ENCODE results near the gene SEPTIN2.
"Not testable (repeated sequence)": the region's sequence is repeated elsewhere in the genome, so short reads cannot be mapped to it uniquely, and the experiment has no call there.

SEPTIN2 gene

GRCh38 chr2:241354668-241355658 is 39.2 kb downstream of the SEPTIN2 start:
- DNase-seq, result peak; percentile 71

- peak; percentile 98 for DNase-seq
Measured at GRCh38 chr2:241355983-241356870, 40.5 kb downstream of the SEPTIN2 start, which contains the start of gene FARP2. Gene FARP2 (plus strand): TSS chr2:241356285. CDS start chr2:241373108, 16,823 bp downstream.

GRCh38 chr2:241356871-241357260 is 41.1 kb downstream of the SEPTIN2 start:
- DNase-seq, result no peak

- no peak for DNase-seq
Measured at GRCh38 chr2:241357531-241357930, 41.8 kb downstream of the SEPTIN2 start.

- DNase-seq, result no peak
Measured at GRCh38 chr2:241358470-241358869, 42.7 kb downstream of the SEPTIN2 start.

GRCh38 chr2:241359481-241360045 is 43.8 kb downstream of the SEPTIN2 start:
- no peak for DNase-seq

GRCh38 chr2:241363426-241363825 is 47.7 kb downstream of the SEPTIN2 start:
- no peak for DNase-seq

GRCh38 chr2:241364781-241365180 is 49.1 kb downstream of the SEPTIN2 start:
- DNase-seq, result no peak

- no peak for DNase-seq
Measured at GRCh38 chr2:241366678-241367077, 51.0 kb downstream of the SEPTIN2 start.

GRCh38 chr2:241368643-241369042 is 52.9 kb downstream of the SEPTIN2 start:
- no peak for DNase-seq

- no peak for DNase-seq
Measured at GRCh38 chr2:241372361-241372992, 56.8 kb downstream of the SEPTIN2 start.

- no peak for DNase-seq
Measured at GRCh38 chr2:241373446-241373845, 57.7 kb downstream of the SEPTIN2 start.

GRCh38 chr2:241373906-241374305 is 58.2 kb downstream of the SEPTIN2 start:
- DNase-seq, result not testable (repeated sequence)

GRCh38 chr2:241375300-241375699 is 59.6 kb downstream of the SEPTIN2 start:
- no peak for DNase-seq

GRCh38 chr2:241376808-241377207 is 61.1 kb downstream of the SEPTIN2 start:
- DNase-seq, result no peak

- DNase-seq, result no peak
Measured at GRCh38 chr2:241378816-241379215, 63.1 kb downstream of the SEPTIN2 start.

GRCh38 chr2:241379481-241380480 is 64.1 kb downstream of the SEPTIN2 start:
- no peak for DNase-seq

GRCh38 chr2:241381872-241382271 is 66.1 kb downstream of the SEPTIN2 start:
- DNase-seq, result no peak

- not testable (repeated sequence) for DNase-seq
Measured at GRCh38 chr2:241385450-241385849, 69.7 kb downstream of the SEPTIN2 start.

- no peak for DNase-seq
Measured at GRCh38 chr2:241386519-241386918, 70.8 kb downstream of the SEPTIN2 start.

- no peak for DNase-seq
Measured at GRCh38 chr2:241389697-241390096, 74.0 kb downstream of the SEPTIN2 start.
